NCI-H146 treated with DMSO at 0.1 percent for 48 hours (cell line): Measurements from ENCODE around the gene MSH5.
A peak's percentile ranks its signal among the peaks of the same experiment; 100 is the strongest.

Experiments used
- DNase-seq: peaks from one replicate; lab custom pipeline; 2025; ENCODE audit not compliant: unreplicated experiment; lab: John Stamatoyannopoulos, UW

Gene MSH5

DNA sequence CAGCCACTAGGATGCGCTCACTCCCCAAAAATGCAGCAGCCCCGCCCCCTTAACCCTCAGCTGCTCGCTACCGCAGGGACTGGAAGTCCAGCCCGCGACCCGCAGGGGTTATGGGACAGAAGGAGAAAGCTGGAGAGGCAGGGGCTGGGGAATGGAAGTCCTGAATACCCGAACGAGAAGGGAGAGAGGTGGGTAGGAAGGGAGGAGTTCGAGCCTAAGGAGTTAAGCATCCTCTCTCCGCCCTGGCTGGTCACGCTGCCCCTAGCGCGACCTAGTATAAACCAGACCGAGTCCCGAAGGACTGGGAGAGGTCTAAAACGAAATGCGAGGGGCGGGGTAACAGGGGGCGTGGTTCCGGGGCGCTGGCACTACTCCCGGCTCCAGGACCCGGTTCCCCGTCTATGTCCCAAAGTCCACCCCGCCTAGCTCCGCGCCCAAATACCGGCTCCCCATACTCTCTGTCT is 10.3 kb upstream of the MSH5 start:
- no peak for DNase-seq

DNA sequence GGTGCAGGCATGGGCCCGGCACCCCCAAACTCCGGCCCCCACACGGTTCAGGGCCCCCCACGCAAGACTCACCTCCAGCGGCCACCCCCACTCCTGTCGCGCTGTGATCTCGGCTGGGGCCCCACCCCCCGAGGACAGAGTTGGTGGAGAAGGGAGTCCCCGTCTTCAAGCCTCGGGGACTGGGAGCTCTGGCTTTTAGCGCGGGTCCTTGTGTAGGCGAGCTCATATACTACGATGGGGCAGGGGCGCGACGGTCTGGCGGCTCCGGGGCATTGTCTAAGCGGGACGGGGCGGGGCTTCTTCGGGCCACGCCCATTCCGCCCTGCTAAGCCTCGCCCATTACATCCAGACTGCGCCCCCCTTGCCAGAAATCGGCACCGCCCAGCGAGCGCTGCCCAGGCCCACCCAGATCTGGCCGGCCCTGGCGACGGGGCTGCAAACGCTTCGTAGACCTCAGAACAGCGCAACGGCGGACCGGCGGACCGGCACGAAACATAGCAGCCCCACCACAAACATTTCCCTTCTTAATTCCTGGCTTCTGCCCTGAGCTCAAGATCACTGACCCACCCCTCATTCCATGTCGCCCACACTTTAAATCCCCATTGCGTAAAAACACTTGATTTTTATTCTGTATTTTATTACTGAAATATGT is 9.7 kb upstream of the MSH5 start:
- no peak for DNase-seq

- no peak for DNase-seq
These were observed 9.1 kb upstream of the MSH5 start for GRCh38 chr6:31730631-31731086.

GRCh38 chr6:31732029-31732428 is 7.8 kb upstream of the MSH5 start:
- no peak for DNase-seq

GRCh38 chr6:31733734-31734133 is 6.1 kb upstream of the MSH5 start:
- no peak for DNase-seq

GRCh38 chr6:31734247-31734820 is 5.5 kb upstream of the MSH5 start:
- DNase-seq: no peak

DNA sequence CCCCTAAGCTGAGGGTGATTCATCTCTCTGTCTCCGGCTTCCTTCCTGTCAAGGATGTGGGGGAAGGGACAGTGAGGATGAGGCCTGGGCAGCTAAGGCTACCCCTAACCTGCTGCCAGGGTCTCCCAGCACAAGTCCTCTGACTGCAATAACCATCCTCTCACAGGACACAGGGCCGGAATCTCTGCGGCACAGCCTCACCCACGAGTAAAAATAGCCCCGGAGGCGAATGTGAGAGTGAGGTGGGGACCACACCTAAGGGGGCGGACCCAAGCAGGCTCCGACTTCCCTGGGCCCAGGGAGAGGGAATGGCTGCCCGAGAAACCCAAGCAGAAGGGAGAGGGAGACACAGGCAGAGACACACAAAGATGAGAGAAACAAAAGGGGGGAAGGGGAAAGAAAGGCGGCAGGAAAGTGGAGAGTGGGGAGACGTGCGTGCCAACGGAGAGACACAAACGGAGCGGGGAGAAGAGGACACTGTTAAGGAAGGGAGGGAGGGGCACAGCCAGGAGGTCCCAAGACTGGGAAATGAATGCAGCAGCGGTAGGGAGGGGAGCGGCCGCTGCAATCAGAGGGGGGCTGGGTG is 4.9 kb upstream of the MSH5 start:
- no peak for DNase-seq

GRCh38 chr6:31736021-31736767 is 3.6 kb upstream of the MSH5 start, which contains the start of gene CLIC1:
CLIC1 (minus strand) TSS chr6:31736530; CDS start chr6:31736300, 230 bp downstream.
- DNase-seq: peak; percentile 57

DNA sequence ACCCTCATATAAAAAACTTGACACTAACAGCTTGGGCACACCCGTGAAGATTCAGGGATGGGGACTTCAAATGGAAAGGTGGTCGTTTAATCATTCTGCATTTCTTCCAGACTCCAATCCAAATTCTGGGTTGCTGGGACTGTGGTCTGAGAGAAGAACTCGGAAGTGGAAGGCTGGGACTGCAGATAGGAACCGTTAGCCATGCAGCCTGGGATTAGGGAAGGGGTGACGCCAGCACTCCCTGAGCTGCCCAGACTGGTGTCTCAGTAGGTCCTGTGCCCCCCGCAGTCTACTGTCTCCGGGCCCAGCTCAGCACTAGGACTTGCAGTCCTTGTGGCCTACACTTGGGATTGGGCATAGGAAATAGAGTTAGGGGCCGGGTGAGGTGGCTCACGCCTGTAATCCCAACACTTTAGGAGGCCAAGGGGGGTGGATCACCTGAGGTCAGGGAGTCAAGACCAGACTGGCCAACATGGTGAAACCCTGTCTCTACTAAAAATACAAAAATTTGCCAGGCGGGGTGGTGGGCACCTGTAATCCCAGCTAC is 3.0 kb upstream of the MSH5 start:
- DNase-seq: no peak

- DNase-seq: peak; percentile 77
These were observed 2.4 kb upstream of the MSH5 start for GRCh38 chr6:31737315-31737990.

GRCh38 chr6:31737991-31738979 is 1.5 kb upstream of the MSH5 start:
- DNase-seq: peak; percentile 43

DNA sequence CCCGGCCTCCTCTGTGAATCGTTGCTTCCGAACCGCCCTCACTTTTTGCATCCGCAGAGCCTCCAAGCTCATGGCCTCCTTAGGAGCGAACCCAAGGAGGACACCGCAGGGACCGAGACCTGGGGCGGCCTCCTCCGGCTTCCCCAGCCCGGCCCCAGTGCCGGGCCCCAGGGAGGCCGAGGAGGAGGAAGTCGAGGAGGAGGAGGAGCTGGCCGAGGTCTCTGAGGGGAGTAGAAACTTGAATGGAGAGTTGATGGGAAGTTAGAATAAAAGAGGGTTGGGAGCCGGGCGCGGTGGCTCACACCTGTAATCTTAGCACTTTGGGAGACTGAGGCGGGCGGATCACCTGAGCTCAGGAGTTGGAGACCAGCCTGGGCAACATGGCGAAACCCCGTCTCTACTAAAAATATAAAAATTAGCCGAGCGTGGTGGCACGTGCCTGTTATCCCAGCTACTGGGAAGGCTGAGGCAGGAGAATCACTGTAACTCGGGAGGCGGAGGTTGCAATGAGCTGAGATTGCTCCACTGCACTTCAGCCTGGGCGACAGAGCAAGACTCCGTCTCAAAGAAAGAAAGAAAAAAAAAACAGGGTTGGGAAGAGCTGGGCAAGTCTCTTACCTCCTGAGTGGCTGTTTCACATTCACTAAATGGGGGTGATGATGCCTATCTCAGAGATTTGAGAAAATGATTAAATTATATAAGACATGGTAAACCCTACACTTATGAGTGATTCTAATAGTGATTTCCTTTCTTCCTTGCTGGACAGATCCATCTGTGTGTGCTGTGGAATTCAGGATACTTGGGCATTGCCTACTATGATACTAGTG is 805 bp downstream of the MSH5 start:
- DNase-seq: no peak

DNA sequence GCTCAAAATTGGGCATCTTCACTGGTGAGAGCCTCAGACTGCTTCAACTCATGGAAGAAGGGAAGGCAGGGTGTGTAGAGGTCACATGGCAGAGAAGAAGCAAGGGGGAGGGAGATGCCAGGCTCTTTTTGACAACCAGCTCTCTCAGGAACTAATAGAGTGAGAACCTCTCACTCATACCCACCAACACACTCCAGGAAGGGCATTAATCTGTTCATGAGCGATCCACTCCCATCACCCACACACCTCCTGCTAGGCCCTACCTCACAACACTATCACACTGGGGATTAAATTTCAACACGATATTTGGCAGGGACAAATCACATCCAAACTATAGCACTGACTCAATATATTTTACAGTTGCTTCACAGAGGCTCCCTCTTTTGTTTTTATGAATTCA is 2.0 kb downstream of the MSH5 start:
- DNase-seq: no peak

- no peak for DNase-seq
These were observed 3.1 kb downstream of the MSH5 start for GRCh38 chr6:31742894-31743293.

DNA sequence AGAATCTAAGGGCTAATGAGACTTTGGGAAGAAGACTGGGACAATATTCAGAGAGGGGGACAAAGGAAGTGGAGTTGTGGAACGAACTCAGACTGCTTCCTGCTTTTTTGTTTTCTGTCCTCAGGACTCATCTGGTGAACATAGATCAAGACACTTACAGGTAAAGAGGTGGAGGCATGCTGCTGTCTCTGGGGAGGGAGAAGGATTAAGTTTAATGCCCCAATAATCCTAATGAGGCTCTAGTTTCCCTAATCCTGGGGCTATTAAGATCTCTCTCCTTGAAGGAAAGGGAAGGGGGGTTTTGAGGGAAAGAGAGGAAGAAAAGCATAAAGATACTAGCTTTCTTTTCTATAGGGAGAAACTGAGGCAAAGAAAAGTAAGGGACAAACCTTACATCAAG is 4.6 kb downstream of the MSH5 start:
- no peak for DNase-seq

DNA sequence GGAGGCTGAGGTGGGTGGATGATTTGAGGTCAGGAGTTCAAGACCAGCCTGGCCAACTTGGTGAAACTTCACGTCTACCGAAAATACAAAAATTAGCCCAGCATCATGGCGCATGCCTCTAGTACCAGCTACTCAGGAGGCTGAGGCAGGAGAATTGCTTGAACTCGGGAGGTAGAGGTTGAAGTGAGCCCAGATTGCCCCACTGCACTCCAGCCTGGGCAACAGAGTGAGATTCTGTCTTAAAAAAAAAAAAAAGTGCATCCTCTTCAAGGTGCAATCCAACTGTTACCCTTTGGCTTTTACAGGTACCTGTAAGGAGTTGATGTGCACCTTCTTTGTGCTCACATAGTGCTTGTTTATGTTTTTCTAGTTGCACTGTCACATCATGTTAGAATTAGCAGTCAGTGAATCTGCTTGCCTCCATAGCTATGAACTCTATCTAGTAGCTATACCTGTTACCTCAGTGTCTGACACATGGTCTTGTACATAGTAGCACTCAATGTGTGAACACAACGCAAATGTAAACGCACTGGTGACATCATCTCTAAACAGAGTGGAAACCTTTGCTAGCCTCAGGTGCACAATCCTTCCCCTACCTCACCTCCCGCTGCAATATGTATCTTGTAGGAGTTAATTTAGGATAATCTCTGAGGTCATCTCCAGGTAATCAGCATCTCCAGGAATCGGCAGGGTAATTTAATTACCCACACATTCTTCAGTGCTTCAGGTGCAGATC is 9.7 kb downstream of the MSH5 start:
- no peak for DNase-seq

GRCh38 chr6:31750411-31751022 is 10.7 kb downstream of the MSH5 start:
- DNase-seq: no peak
